Urinary bladder (tissue), 4 donors: ENCODE results near the gene MEGF9. TPM values are rescaled to one million over a fixed set of nuclear protein-coding genes. Genes with fewer than 3 reads are reported as not detected.
A peak's percentile ranks its signal among the peaks of the same experiment; 100 is the strongest.

Experiments
- DNase-seq: peaks from one replicate; pipeline ENCODE4 v3.0.0-alpha.2; 2015; ENCODE audit errors: extremely low spot score
- H3K27ac ChIP-seq: one replicate; pipeline ENCODE4 v1.5.1; 2013; ENCODE audit warnings: low read depth, mild to moderate bottlenecking, moderate library complexity
- H3K36me3 ChIP-seq: one replicate; pipeline ENCODE4 v1.6.1; 2013; ENCODE audit warnings: mild to moderate bottlenecking, moderate library complexity; ENCODE audit not compliant: insufficient read depth
- H3K4me1 ChIP-seq: one replicate; pipeline ENCODE4 v1.6.1; 2013; ENCODE audit warnings: mild to moderate bottlenecking, moderate library complexity; ENCODE audit not compliant: insufficient read depth
- H3K4me3 ChIP-seq: one replicate; pipeline ENCODE4 v1.5.1; 2013; ENCODE audit warnings: low read depth, low read length
- WGBS: extraction: QIAGEN DNeasy Blood & Tissue Kit; methylation state at CpG from one replicate; pipeline ENCODE4 v1.1.7; 2013; 5-methylcytosine and 5-hydroxymethylcytosine counted together
- polyA plus RNA-seq: library from polyadenylated mRNA; stranded (reverse); fragments of 200-250 nt; gene quantifications from one replicate; pipeline ENCODE4 v1.2.3, GENCODE V29; 2013
- total RNA-seq: library from RNA; depleted of rRNA; stranded (reverse); fragments of >200 nt; gene quantifications from one replicate; pipeline ENCODE4 v1.2.3, GENCODE V29; 2014
- donor health status: healthy with polysubstance abuse.
- donor health status: healthy.

The MEGF9 gene
- total and polyA plus RNA-seq, 2 donors: 9.7 to 18.3 TPM

DNA sequence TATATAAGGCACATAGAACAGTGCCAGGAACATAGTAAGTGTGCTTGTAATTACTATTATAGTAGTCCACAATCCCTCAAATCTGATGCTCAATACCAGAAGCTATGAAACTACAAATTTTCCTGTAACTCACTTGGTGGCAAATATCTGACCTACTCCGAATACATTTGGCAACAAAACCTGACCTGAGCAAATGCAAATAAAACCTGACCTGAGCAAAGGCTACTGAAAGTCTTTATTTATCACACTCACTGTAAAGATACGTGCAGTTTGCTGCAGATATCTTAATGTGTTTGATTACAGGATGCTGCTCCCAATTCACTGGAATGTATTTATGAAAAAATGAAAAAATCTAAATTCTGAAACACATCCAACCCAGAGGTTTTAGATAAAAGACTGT is 7.1 kb downstream of the MEGF9 start:
- no peak for DNase-seq
- 74% methylated on average over 2 of the region's 2 CpGs for WGBS
- H3K4me3 ChIP-seq: no peak overlapping the region
- H3K4me1 ChIP-seq: no peaks in the 10 kb centered on the region
- H3K27ac ChIP-seq: no peak overlapping the region
- H3K36me3 ChIP-seq: no peaks in the 10 kb centered on the region

DNA sequence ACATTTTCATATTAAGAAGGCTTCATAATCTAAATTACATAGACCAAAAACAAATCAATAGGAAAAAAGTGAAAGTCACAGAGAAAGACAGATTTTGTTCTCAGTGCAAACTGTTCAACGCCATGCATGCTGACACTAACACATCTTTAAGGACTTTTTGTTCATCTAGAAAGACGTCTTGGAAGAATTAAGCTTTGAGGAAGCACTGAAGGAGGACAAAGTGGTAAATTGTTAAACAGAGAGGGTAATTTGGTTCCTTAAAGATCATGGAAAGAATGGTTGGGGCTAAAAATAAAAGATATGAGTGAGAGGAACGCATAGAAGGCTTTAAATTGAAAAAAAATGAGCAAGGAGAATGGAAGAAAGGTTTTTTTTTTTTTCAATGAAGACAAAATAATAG is 9.1 kb downstream of the MEGF9 start:
- 72% methylated on average over 3 of the region's 3 CpGs for WGBS

DNA sequence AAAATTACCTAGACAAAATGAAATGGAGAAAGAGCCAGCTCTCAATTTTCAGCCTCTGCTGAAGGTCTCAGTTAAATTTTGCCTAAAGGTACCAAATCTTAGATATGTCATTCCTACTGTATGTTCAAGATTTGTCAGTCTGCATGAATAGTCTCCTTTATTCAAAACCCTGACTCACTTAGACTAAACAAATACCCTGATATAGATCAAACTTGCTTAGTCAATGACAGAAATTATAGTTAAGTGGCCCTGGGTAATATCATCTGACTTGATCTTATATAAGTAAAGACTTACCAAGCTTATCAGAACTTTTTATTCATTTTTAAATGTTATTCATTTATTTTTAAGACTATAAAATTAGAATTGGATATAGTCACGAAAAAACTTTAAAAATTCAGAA is 12.2 kb downstream of the MEGF9 start:
- no peaks in the 10 kb centered on the region for H3K4me1 ChIP-seq
- WGBS: 89% methylated on average over 1 of the region's 1 CpG
- no peak for DNase-seq
- no peak overlapping the region for H3K4me3 ChIP-seq
- no peak overlapping the region for H3K27ac ChIP-seq
- H3K36me3 ChIP-seq: no peaks in the 10 kb centered on the region

More for the DNA sequence above, 9.1 kb downstream of the MEGF9 start:
- Histone ChIP-seq H3K4me3 (no peak overlapping the region), H3K4me1 (no peaks in the 10 kb centered on the region), H3K36me3 (no peaks in the 10 kb centered on the region), H3K27ac (no peak overlapping the region)
- no peak for DNase-seq

DNA sequence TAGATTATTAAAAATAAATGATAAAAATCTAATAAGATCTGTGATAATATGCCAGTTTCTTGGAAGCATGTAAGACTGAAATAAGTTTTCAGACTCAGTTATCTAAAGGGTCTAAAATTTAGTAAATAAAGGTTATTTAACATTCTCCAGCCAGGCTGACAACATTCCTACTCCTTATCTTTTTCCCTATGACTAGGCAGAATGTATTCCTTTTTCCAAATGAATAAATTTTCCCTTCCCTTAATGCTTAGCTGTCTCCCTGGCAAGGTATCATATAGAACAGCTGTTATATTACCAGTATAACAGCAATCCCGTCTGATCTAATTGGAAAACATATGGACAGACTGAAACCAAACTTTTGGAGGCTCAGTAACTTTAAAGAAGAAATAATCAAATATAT is 13.0 kb downstream of the MEGF9 start:
- no peaks in the 10 kb centered on the region for H3K36me3 ChIP-seq
- no peak for DNase-seq
- no peaks in the 10 kb centered on the region for H3K4me1 ChIP-seq
- H3K4me3 ChIP-seq: no peak overlapping the region
- WGBS: 65% methylated on average over 1 of the region's 1 CpG
- no peak overlapping the region for H3K27ac ChIP-seq

DNA sequence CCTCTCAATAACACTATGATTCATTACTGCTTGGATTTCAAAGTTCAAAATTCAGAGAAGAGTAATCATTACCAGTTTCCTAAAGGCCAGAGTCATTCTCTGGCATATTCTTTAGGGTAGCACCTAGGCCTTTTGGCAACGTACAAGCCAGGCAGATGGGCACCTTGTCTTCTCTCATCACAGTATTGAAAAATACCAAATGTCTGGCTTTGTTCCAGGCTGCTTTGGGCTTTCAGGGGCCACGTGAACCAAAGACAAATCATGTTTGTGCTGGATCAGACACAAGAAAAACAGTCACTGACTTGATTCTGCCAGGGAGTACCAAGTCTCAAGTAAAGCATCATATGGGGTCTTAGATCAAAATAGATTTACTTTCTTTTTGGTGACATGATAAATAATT is 15.5 kb downstream of the MEGF9 start:
- no peak for DNase-seq
- H3K36me3 ChIP-seq: no peaks in the 10 kb centered on the region
- WGBS: 73% methylated on average over 2 of the region's 2 CpGs
- no peak overlapping the region for H3K4me3 ChIP-seq
- no peaks in the 10 kb centered on the region for H3K4me1 ChIP-seq
- H3K27ac ChIP-seq: peak overlapping the region; percentile 5

DNA sequence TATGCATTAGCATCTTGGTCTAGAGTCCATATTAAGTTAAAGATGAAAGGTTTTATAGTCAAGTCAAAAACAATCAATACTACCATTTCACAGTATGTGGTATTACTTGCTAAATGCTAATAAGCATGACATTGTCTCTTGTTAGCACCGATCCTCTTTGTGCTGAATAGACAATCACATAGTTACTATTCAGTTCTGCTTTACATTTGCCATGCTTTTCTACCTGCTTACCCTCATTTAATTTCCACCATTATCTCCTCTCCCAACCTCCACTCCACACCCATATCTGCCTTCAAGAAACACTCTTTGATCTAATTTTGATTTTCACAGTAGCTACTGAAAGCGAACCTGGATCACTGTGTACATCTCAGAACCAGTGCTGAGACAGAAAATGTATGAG is 16.8 kb downstream of the MEGF9 start:
- 94% methylated on average over 2 of the region's 2 CpGs for WGBS
- no peaks in the 10 kb centered on the region for H3K36me3 ChIP-seq

DNA sequence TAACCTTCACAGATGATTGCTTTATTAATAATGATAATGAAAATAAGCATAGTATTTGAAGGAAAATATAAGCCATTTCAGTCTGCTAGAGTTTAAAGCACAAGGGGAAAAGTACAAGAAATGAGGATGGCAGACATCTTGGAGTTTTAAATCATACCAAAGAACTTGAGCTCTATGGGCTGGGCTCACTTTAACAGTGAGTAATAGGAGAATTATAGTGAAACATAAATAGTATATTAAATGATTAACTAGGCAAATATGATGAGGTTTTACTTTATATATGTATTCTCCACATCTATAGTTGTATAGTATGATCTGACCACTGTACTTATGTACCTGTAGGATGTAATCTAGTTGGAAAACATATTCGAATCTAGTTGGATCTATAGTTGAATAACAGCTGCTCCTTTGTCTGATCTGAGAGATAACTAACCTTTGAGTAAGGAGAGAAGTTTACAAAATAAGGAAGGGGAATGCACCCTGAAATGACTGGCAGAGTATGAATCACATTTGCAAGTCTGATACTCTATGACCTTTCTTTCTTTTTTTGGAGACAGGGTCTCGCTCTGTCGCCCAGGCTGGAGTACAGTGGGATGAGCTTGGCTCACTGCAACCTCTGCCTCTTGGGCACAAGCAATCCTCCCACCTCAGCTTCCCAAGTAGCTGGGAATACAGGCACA is 17.6 kb downstream of the MEGF9 start:
- Histone ChIP-seq H3K27ac (no peak overlapping the region), H3K4me3 (no peak overlapping the region), H3K4me1 (no peaks in the 10 kb centered on the region), H3K36me3 (no peaks in the 10 kb centered on the region)
- WGBS: 73% methylated on average over 3 of the region's 3 CpGs
- DNase-seq: no peak

More for the DNA sequence above, 16.8 kb downstream of the MEGF9 start:
- no peak for DNase-seq
- no peaks in the 10 kb centered on the region for H3K4me1 ChIP-seq
- H3K27ac ChIP-seq: no peak overlapping the region
- H3K4me3 ChIP-seq: no peak overlapping the region

DNA sequence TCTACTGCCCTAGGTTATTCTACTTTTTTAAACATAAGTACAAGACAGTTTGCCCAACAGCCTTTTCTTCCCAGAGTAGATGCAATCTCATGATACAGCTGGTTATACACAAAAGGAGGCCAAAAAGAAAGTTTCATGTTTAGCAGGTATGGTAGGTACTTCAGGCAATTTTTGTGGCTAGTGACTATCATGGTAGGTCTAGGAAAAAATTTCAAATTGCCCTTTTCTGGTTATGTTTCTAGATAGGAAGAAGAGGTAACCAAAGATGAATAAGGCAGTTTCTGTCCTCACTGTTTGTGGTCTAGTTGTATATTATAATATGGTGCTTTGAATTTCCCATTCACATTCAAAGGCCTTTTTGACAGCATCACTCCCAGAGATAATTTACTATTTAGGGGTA is 19.7 kb downstream of the MEGF9 start:
- H3K4me3 ChIP-seq: no peak overlapping the region
- H3K4me1 ChIP-seq: no peaks in the 10 kb centered on the region
- DNase-seq: no peak
- H3K27ac ChIP-seq: no peak overlapping the region
- H3K36me3 ChIP-seq: no peaks in the 10 kb centered on the region

DNA sequence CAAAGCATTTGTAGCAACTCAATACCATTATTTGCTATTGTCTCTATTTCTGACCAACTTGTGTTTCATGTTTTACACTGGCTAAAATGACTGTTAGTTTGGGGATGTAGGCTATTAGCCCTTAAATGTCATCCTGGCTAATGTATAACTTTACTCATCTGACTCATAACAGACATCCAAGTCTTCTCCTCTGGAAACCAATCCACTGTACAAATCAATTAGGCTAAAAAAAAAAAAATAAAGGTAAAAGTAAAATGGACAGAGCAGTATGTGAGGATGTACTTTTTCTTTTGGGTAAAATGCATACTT is 20.6 kb downstream of the MEGF9 start:
- H3K4me1 ChIP-seq: no peaks in the 10 kb centered on the region
- H3K4me3 ChIP-seq: no peak overlapping the region
- H3K36me3 ChIP-seq: no peaks in the 10 kb centered on the region
- no peak overlapping the region for H3K27ac ChIP-seq
- no peak for DNase-seq

DNA sequence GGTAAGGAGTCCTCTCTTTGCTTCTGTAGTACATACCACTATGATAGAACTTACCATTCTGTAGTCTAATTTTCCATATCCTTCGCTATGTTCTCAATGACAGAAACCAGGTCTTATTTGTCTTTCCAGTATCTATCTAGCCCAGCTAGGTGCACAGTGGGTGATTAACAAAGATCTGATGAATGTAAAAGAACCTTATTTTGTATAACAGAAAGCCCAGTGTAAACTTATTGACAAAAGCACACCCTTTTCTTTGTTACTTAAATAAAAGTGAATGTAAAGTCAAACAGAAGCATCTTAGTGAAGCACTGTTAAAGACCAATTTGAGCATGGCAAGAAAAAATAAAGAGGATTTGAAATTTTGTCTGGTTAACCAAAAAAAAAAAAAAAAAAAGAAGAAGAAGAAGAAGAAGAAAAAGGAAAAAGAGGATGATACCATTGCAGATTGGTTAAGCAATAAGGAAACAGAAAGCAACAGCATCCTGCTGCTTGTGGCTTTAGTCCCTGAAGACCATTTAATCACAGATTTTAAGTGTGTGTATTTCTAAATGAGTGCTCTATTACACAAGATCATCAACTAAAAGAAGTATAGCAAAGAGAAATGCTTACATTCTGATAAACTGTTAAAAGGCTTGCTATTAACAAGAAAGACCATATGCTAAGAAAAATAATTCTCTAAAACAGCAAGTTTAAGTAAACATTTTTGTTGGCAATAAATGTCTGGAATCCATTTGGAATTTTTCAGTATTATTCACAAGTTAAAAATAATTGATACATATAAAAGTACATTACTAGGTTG is 21.2 kb downstream of the MEGF9 start:
- H3K4me3 ChIP-seq: no peak overlapping the region
- DNase-seq: no peak
- WGBS: 96% methylated on average over 1 of the region's 1 CpG

DNA sequence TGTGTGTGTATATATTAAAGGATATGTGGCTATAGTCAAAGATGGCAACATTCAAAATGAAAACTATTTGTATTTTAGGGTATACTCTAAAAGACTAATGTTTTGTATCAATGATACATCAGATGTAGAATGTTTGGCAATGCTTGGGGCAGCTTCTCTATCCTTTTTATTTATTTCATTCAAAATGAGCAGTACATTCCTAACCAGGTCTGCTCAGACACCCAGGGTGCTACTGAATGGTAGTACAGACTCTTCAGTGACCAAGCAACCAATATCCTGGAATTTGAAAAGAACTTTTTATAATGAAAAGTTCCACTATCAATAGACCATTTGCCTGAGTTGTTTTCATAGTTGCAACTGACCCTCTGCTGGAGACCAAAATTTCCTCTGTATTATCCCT is 23.9 kb downstream of the MEGF9 start:
- Histone ChIP-seq H3K36me3 (no peaks in the 10 kb centered on the region), H3K4me1 (no peaks in the 10 kb centered on the region), H3K27ac (no peak overlapping the region), H3K4me3 (no peak overlapping the region)
- DNase-seq: no peak

More for the DNA sequence above, 21.2 kb downstream of the MEGF9 start:
- H3K36me3 ChIP-seq: no peaks in the 10 kb centered on the region
- no peaks in the 10 kb centered on the region for H3K4me1 ChIP-seq
- no peak overlapping the region for H3K27ac ChIP-seq

DNA sequence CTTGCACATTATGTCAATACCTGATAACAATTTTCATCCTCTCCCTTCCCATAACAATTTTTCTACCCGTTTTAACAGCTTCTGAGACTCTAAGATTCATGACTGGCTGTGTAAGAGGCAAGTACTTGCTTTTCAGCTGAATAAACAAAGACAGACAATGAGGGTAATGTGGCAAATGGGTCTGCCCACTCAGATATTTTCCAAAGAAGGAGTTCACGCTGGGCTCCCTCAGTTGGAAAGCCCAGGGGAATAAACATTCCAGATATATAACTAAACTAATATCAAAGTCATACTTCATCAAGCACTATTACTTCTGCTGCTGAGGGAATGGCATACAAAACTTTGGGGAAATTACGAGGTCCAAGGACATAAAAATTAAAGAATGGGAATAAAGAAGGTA is 24.4 kb downstream of the MEGF9 start:
- H3K4me1 ChIP-seq: no peaks in the 10 kb centered on the region
- no peaks in the 10 kb centered on the region for H3K36me3 ChIP-seq
- H3K4me3 ChIP-seq: no peak overlapping the region
- no peak for DNase-seq
- WGBS: 83% methylated on average over 3 of the region's 3 CpGs
- no peak overlapping the region for H3K27ac ChIP-seq

DNA sequence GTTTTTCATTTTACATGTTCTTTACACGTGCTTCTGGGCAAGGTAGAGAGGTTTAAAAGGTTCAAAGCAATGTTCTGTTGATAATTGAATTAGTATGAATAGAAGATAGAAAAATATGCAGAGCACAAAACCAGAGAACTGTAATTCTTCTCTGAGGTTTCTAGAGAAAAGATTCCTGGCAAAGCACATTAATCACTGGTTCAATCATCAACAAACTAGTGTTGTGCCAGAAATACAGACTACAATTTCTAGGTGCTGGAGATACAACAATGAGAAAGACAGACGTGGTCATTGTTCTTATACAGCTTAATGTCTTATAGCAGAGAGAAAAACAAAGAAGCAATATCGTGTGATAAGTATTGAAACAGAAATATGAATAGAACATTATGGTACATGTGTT is 25.5 kb downstream of the MEGF9 start:
- Histone ChIP-seq H3K27ac (no peak overlapping the region), H3K4me3 (no peak overlapping the region), H3K36me3 (no peaks in the 10 kb centered on the region), H3K4me1 (no peaks in the 10 kb centered on the region)
- DNase-seq: no peak
- 74% methylated on average over 3 of the region's 3 CpGs for WGBS

DNA sequence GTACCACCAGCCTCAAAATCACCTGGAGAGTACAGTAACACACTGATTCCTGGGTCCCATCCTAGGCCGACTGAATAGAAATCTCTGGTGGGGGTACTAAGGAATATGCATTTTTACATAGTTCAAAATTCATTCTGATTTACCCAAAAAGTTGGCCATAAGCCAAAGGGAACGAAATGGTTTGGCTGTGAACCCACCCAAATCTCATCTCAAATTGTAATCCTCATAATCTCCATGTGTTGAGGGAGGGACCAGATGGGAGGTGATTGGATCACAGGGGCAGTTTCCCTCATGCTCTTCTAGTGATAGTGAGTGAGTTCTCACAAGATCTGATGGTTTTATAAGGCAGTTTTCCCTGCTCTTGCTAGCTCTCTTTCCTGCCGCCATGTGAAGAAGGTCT is 31.1 kb downstream of the MEGF9 start:
- WGBS: 70% methylated on average over 3 of the region's 3 CpGs
- Histone ChIP-seq H3K4me3 (no peak overlapping the region), H3K27ac (no peak overlapping the region), H3K36me3 (no peaks in the 10 kb centered on the region), H3K4me1 (no peaks in the 10 kb centered on the region)
- no peak for DNase-seq
